HG03108 (cell line): ENCODE measurements around the gene MOB2.

ENCODE experiments used
- ATAC-seq: cut with Tn5 transposase; IDR thresholded peaks from one replicate; pipeline ENCODE4 v1.9.1; 2021; ENCODE audit warnings: moderate library complexity; ENCODE audit not compliant: unreplicated experiment

Gene MOB2

GRCh38 chr11:1504581-1505290, 18.2 kb upstream of the MOB2 start:
- no peak for ATAC-seq

DNA sequence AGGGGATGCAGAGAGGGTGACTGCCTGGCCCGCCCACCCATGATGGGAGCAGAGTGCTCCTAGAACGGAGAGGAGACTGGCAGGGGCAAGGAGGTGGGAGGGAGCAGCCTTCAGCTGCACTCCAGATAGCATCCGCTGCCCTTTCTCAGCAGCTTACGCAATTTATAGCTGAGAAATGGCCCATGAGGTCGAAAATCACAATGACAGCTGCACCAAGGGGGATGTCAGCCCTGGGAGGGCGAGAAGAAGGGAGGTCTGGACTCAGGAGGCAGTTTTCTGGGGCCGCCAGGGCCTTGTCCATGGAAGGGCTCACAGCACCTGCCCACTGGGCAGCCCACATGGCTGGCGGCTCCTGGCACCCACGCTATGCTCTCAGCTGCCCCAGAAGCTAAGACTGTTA, 17.6 kb upstream of the MOB2 start:
- ATAC-seq: no peak

DNA sequence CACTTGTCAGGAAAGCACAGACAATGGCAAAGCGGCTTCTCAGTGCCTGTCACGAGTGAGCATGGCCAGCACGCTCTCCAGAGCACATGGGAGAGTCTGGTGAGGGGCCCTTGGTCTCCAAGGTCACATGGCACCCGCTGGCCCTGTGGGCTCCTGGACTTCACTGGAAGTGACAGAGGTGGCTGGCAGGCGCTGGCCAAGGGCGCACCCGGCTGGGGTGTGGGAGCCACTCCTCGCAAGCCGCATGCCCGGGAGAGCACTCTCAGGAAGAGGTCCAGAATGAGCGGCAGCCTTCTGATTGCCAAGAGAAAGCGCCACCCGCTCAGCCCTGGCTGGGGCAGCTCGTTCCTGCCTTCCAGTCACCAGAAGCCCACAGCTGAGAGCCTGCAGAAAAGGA, 17.1 kb upstream of the MOB2 start:
- no peak for ATAC-seq

- no peak for ATAC-seq
These were observed 16.6 kb upstream of the MOB2 start for GRCh38 chr11:1502954-1503707.

DNA sequence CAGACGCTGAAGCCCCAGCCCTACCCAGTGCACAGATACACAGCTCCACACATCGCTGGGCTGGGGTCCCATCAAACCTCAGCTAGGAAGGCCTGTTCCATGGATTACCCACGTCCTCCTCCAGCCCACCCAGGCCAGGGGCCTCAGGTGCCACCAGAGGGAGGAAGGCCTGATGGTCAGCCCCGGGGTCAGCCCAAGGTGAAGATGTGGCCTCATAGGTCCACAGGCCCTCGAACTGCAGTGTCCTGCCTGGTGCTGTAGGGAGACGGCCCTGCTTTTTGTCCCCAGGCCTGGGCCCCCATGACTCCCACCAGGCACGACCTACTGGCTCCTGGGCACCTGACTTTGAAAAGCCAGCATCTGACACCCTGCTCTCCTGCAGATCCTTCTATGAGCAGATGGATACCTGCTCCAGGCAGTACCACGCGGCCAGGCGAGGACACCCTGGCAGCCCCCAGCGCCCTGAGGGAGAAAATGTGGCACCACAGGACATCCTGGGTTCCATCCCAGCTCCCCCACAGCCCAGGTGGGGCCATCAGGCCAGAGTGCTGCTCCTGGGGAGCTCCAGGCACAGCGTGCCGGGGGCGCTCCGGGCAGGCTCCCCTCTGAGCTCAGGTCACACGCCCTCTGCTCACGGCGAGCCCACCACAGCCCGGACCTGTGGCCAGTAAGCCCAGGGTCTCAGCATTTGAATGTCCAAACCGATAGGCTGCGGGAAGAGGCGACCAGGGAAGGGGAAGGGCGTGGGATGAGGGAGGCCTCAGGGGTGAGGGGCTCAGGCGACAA, 15.8 kb upstream of the MOB2 start:
- ATAC-seq: no peak

GRCh38 chr11:1501421-1502167, 15.0 kb upstream of the MOB2 start:
- no peak for ATAC-seq

- ATAC-seq: no peak
These were observed 14.2 kb upstream of the MOB2 start for GRCh38 chr11:1500466-1501420.

GRCh38 chr11:1499899-1500298, 13.3 kb upstream of the MOB2 start:
- no peak for ATAC-seq

GRCh38 chr11:1499261-1499890, 12.8 kb upstream of the MOB2 start:
- ATAC-seq: no peak

DNA sequence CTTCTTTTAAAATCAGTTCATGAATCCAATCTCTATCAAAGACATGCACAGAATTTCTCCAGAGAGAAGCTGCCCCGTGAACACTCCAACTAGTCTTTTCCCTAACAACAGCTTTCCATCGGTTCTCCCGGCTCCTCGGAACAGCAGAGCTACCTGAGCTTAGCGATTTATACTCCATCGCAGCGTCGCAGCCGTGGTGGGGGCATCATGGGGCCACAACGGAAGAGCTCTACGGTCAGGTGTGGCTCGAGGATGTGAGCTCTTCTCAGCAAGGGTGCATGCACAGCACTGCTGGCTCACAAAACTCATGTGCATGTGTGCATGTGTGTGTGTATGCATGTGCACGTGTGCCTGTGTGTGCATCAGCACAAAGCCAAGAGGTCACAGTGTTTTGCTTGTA, 11.7 kb upstream of the MOB2 start:
- no peak for ATAC-seq

DNA sequence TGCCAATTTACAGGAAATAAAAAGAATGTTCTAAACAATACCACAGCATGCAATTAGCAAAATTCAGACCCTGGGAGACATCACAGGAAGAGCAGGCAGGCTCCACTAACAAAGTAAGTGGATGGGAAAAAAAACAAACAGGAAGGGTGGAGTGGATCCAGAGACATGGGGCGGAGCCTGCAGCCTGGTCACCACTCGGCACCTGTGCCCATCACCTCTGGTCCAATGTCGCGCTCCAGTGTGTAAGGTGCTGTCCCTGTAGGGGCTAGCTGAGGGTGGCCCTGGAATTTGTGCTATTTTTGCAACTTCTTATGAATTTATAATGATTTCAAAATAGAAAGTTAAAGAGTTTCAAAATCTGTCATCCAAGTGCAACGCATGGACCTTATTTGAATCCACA, 11.0 kb upstream of the MOB2 start:
- ATAC-seq: no peak

DNA sequence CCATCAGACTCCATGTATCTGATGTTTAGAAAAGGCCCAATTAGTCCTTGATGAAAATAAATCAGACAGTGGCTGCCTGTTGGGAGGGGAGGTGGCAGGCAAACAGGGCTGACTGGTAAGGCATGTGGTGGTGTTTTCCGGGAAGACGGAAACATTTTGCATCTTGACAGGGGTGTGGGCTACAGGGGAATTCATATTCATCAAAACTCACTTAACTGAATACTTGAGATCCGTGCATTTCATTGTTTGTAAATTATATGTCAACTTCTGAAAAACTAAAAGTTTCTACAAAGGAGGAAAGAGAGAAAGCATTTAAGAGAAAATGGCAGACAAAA, 10.1 kb upstream of the MOB2 start:
- ATAC-seq: no peak

GRCh38 chr11:1496091-1496760, 9.6 kb upstream of the MOB2 start:
- ATAC-seq: no peak

- no peak for ATAC-seq
These were observed 8.1 kb upstream of the MOB2 start for GRCh38 chr11:1494650-1495049.

DNA sequence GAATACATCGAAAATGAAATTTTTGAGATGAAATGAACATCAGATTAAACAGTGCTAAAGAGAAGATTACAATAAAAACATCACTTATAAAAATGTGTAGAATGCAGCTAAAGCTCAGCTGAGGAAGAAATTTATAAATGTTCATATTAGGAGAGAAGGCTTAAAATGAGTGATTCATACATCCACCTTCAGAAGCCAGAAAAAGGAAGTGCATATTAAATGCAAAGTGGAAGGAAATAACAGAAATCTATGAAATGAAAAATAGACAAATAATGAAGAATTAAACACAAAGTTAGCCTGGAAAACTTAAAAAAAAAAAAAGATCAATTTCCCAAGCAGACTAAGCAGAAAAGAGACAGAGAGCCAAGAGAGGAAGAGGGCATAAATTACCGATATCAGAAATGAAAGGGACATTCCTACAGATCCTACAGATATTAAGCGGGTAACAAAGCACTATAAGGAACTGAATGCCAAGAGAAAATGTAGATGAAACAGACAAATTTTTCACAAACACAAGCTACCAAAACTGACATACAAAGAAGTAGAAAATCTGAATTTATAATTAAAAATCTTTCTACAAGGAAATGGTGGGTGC, 7.2 kb upstream of the MOB2 start:
- no peak for ATAC-seq

GRCh38 chr11:1491379-1491778, 4.8 kb upstream of the MOB2 start:
- no peak for ATAC-seq

- ATAC-seq: no peak
These were observed 4.1 kb upstream of the MOB2 start for GRCh38 chr11:1490651-1491050.

- ATAC-seq: no peak
These were observed 2.1 kb upstream of the MOB2 start for GRCh38 chr11:1488575-1489180.
